Calu3 (cell line): ENCODE results near the gene PARP1. TPM values are rescaled to one million over a fixed set of nuclear protein-coding genes. Genes with fewer than 3 reads are reported as not detected.

Experiments used
- BruUV-seq: library from RNA; stranded (reverse); fragments of 400-500 nt; replicated peaks from 2 replicates; lab custom pipeline; 2021; lab: Mats Ljungman, UMichigan
- CTCF ChIA-PET: fragments of 300-600 bp; sonication (Branson Sonifier 250); formaldehyde crosslinking; loops from one replicate; lab custom pipeline; 2022; ENCODE audit warnings: antibody characterized with exemption; lab: Charles Lee
- DNase-seq: peaks from one replicate; pipeline ENCODE4 v3.0.0; 2022
- H3K27ac Mint-ChIP-seq: one replicate; pipeline ENCODE4 v1.8.0; 2022; ENCODE audit warnings: mixed read lengths; ENCODE audit not compliant: unreplicated experiment
- H3K27me3 Mint-ChIP-seq: one replicate; pipeline ENCODE4 v1.8.0; 2022; ENCODE audit warnings: mixed read lengths; ENCODE audit not compliant: unreplicated experiment
- H3K36me3 Mint-ChIP-seq: one replicate; pipeline ENCODE4 v1.8.0; 2022; ENCODE audit warnings: mild to moderate bottlenecking, moderate library complexity, mixed read lengths; ENCODE audit not compliant: insufficient read depth, unreplicated experiment
- H3K4me1 Mint-ChIP-seq: one replicate; pipeline ENCODE4 v1.8.0; 2022; ENCODE audit warnings: mild to moderate bottlenecking, low read depth, mixed read lengths; ENCODE audit not compliant: unreplicated experiment
- H3K4me3 Mint-ChIP-seq: one replicate; pipeline ENCODE4 v1.8.0; 2022; ENCODE audit warnings: mild to moderate bottlenecking, low read depth, moderate library complexity, mixed read lengths; ENCODE audit not compliant: unreplicated experiment
- H3K9me3 Mint-ChIP-seq: one replicate; pipeline ENCODE4 v1.8.0; 2022; ENCODE audit warnings: low read depth, mixed read lengths; ENCODE audit not compliant: unreplicated experiment
- CTCF ChIP-seq: fragments of 200-600 bp; IDR thresholded peaks from one replicate; pipeline ENCODE4 v1.8.0; 2022; ENCODE audit warnings: antibody characterized with exemption; ENCODE audit not compliant: unreplicated experiment
- intact Hi-C: fragments of 100-400 bp; cut with micrococcal nuclease; formaldehyde crosslinking; loops from one replicate; pipeline ENCODE4 v1.10.0; 2022; ENCODE audit not compliant: unreplicated experiment
- total RNA-seq: library from RNA; stranded (reverse); gene quantifications from 2 replicates; pipeline ENCODE4 v1.2.3, GENCODE V29; 2022

Gene PARP1
- total RNA-seq, 1 experiment from 2014 or later, result 136 TPM

- intact Hi-C loops, result loop anchor here (5.0 kb wide), 2 partner anchors 126 to 191 kb away; partner anchors contain the start of gene STUM
- no peak for TF ChIP-seq CTCF
- H3K4me1 Mint-ChIP-seq, result no peaks in the 10 kb centered on the region
- no peak overlapping the region for H3K4me3 Mint-ChIP-seq
- H3K36me3 Mint-ChIP-seq, result no peaks in the 10 kb centered on the region
- BruUV-seq, result no TSS peak
- H3K27ac Mint-ChIP-seq, result no peak overlapping the region
- DNase-seq, result no peak
- no peaks in the 10 kb centered on the region for H3K9me3 Mint-ChIP-seq
- peaks cover 19% of the 10 kb centered on the region for H3K27me3 Mint-ChIP-seq
- CTCF ChIA-PET, result interaction anchor here (1.9 kb wide), 1 partner anchor 13 kb away, joined by 9 read pairs; the partner anchor contains the start of gene PARP1
Measured at GRCh38 chr1:226420897-226421296, 13.0 kb upstream of the PARP1 start.

- Mint-ChIP-seq H3K27ac (no peak overlapping the region), H3K4me1 (no peaks in the 10 kb centered on the region), H3K9me3 (no peaks in the 10 kb centered on the region), H3K4me3 (no peak overlapping the region), H3K27me3 (peaks cover 20% of the 10 kb centered on the region), H3K36me3 (no peaks in the 10 kb centered on the region)
- TF ChIP-seq CTCF, result no peak
- CTCF ChIA-PET, result interaction anchor here (1.9 kb wide), 1 partner anchor 12 kb away, joined by 9 read pairs; the partner anchor contains the start of gene PARP1
- DNase-seq, result no peak
- intact Hi-C loops, result loop anchor here (5.0 kb wide), 2 partner anchors 127 to 192 kb away; partner anchors contain the start of gene STUM
- BruUV-seq, result no TSS peak
Measured at GRCh38 chr1:226420328-226420727, 12.4 kb upstream of the PARP1 start.

GRCh38 chr1:226419284-226420029 is 11.6 kb upstream of the PARP1 start:
- H3K9me3 Mint-ChIP-seq, result no peaks in the 10 kb centered on the region
- no peak for DNase-seq
- H3K4me3 Mint-ChIP-seq, result no peak overlapping the region
- intact Hi-C loops, result loop anchor here (5.0 kb wide), 2 partner anchors 128 to 193 kb away; partner anchors contain the start of gene STUM
- no peak overlapping the region for H3K27ac Mint-ChIP-seq
- peaks cover 26% of the 10 kb centered on the region for H3K27me3 Mint-ChIP-seq
- H3K4me1 Mint-ChIP-seq, result no peaks in the 10 kb centered on the region
- H3K36me3 Mint-ChIP-seq, result no peaks in the 10 kb centered on the region
- no TSS peak for BruUV-seq
- TF ChIP-seq CTCF, result no peak
- CTCF ChIA-PET, result interaction anchor here (0.6 to 1.9 kb wide), 2 partner anchors 12 to 160 kb away, joined by 3 to 9 read pairs; partner anchors contain the start of gene PARP1

GRCh38 chr1:226417830-226418546 is 10.1 kb upstream of the PARP1 start:
- intact Hi-C loops, result no loop called here
- peaks cover 41% of the 10 kb centered on the region for H3K27me3 Mint-ChIP-seq
- H3K4me1 Mint-ChIP-seq, result no peaks in the 10 kb centered on the region
- H3K27ac Mint-ChIP-seq, result no peak overlapping the region
- H3K36me3 Mint-ChIP-seq, result no peaks in the 10 kb centered on the region
- no TSS peak for BruUV-seq
- no peak for DNase-seq
- CTCF ChIA-PET, result interaction anchor here (0.7 kb wide), 1 partner anchor 142 kb away, joined by 5 read pairs; no protein-coding TSS in a partner anchor
- H3K4me3 Mint-ChIP-seq, result no peak overlapping the region
- H3K9me3 Mint-ChIP-seq, result no peaks in the 10 kb centered on the region
- no peak for TF ChIP-seq CTCF
